ENCODE measurements around the gene FRMD4B.

Gene FRMD4B

GRCh38 chr3:69378112-69378802, 7.6 kb downstream of the FRMD4B start:
- Histone ChIP-seq H3K9me3 (ENCODE audit: insufficient read depth, low read depth, low read length) (no peaks in the 10 kb centered on the region), H3K27me3 (ENCODE audit: insufficient read depth, low read length) (no peaks in the 10 kb centered on the region), H3K27ac (ENCODE audit: low read length) (no peak overlapping the region), H3K9ac (ENCODE audit: low read depth, low read length) (no peak overlapping the region), H3K4me1 (ENCODE audit: insufficient read depth, low read length) (no peaks in the 10 kb centered on the region), H3K36me3 (ENCODE audit: insufficient read depth, low read depth, low read length) (no peaks in the 10 kb centered on the region), H3K4me3 (ENCODE audit: low read length) (no peak overlapping the region)

- H3K4me1 ChIP-seq (ENCODE audit: insufficient read depth, low read length), result no peaks in the 10 kb centered on the region
- H3K9ac ChIP-seq (ENCODE audit: low read depth, low read length), result no peak overlapping the region
- no peaks in the 10 kb centered on the region for H3K36me3 ChIP-seq (ENCODE audit: insufficient read depth, low read depth, low read length)
- no peak overlapping the region for H3K4me3 ChIP-seq (ENCODE audit: low read length)
- no peaks in the 10 kb centered on the region for H3K9me3 ChIP-seq (ENCODE audit: insufficient read depth, low read depth, low read length)
- H3K27me3 ChIP-seq (ENCODE audit: insufficient read depth, low read length), result no peaks in the 10 kb centered on the region
- H3K27ac ChIP-seq (ENCODE audit: low read length), result no peak overlapping the region
Measured at GRCh38 chr3:69377262-69377661, 8.6 kb downstream of the FRMD4B start.

- Histone ChIP-seq H3K27me3 (ENCODE audit: insufficient read depth, low read length) (no peaks in the 10 kb centered on the region), H3K4me1 (ENCODE audit: insufficient read depth, low read length) (no peaks in the 10 kb centered on the region), H3K9me3 (ENCODE audit: insufficient read depth, low read depth, low read length) (no peaks in the 10 kb centered on the region), H3K27ac (ENCODE audit: low read length) (no peak overlapping the region), H3K9ac (ENCODE audit: low read depth, low read length) (no peak overlapping the region), H3K4me3 (ENCODE audit: low read length) (no peak overlapping the region), H3K36me3 (ENCODE audit: insufficient read depth, low read depth, low read length) (no peaks in the 10 kb centered on the region)
Measured at GRCh38 chr3:69376731-69377130, 9.2 kb downstream of the FRMD4B start.

GRCh38 chr3:69371816-69372215, 14.1 kb downstream of the FRMD4B start:
- H3K27me3 ChIP-seq (ENCODE audit: insufficient read depth, low read length), result no peaks in the 10 kb centered on the region
- H3K36me3 ChIP-seq (ENCODE audit: insufficient read depth, low read depth, low read length), result no peaks in the 10 kb centered on the region
- H3K4me1 ChIP-seq (ENCODE audit: insufficient read depth, low read length), result no peaks in the 10 kb centered on the region
- no peak overlapping the region for H3K9ac ChIP-seq (ENCODE audit: low read depth, low read length)
- no peak overlapping the region for H3K27ac ChIP-seq (ENCODE audit: low read length)
- no peaks in the 10 kb centered on the region for H3K9me3 ChIP-seq (ENCODE audit: insufficient read depth, low read depth, low read length)
- H3K4me3 ChIP-seq (ENCODE audit: low read length), result no peak overlapping the region

GRCh38 chr3:69370901-69371301, 15.0 kb downstream of the FRMD4B start:
- no peak overlapping the region for H3K27ac ChIP-seq (ENCODE audit: low read length)
- no peak overlapping the region for H3K4me3 ChIP-seq (ENCODE audit: low read length)
- H3K9me3 ChIP-seq (ENCODE audit: insufficient read depth, low read depth, low read length), result no peaks in the 10 kb centered on the region
- H3K4me1 ChIP-seq (ENCODE audit: insufficient read depth, low read length), result no peaks in the 10 kb centered on the region
- no peaks in the 10 kb centered on the region for H3K27me3 ChIP-seq (ENCODE audit: insufficient read depth, low read length)
- no peak overlapping the region for H3K9ac ChIP-seq (ENCODE audit: low read depth, low read length)
- H3K36me3 ChIP-seq (ENCODE audit: insufficient read depth, low read depth, low read length), result no peaks in the 10 kb centered on the region

GRCh38 chr3:69370156-69370883, 15.6 kb downstream of the FRMD4B start:
- H3K27ac ChIP-seq (ENCODE audit: low read length), result no peak overlapping the region
- H3K9ac ChIP-seq (ENCODE audit: low read depth, low read length), result no peak overlapping the region
- no peaks in the 10 kb centered on the region for H3K27me3 ChIP-seq (ENCODE audit: insufficient read depth, low read length)
- no peak overlapping the region for H3K4me3 ChIP-seq (ENCODE audit: low read length)
- no peaks in the 10 kb centered on the region for H3K36me3 ChIP-seq (ENCODE audit: insufficient read depth, low read depth, low read length)
- no peaks in the 10 kb centered on the region for H3K4me1 ChIP-seq (ENCODE audit: insufficient read depth, low read length)
- H3K9me3 ChIP-seq (ENCODE audit: insufficient read depth, low read depth, low read length), result no peaks in the 10 kb centered on the region

- no peak overlapping the region for H3K9ac ChIP-seq (ENCODE audit: low read depth, low read length)
- H3K4me3 ChIP-seq (ENCODE audit: low read length), result no peak overlapping the region
- no peaks in the 10 kb centered on the region for H3K4me1 ChIP-seq (ENCODE audit: insufficient read depth, low read length)
- no peaks in the 10 kb centered on the region for H3K9me3 ChIP-seq (ENCODE audit: insufficient read depth, low read depth, low read length)
- H3K36me3 ChIP-seq (ENCODE audit: insufficient read depth, low read depth, low read length), result no peaks in the 10 kb centered on the region
- no peaks in the 10 kb centered on the region for H3K27me3 ChIP-seq (ENCODE audit: insufficient read depth, low read length)
- H3K27ac ChIP-seq (ENCODE audit: low read length), result no peak overlapping the region
Measured at GRCh38 chr3:69368129-69368741, 17.7 kb downstream of the FRMD4B start.

GRCh38 chr3:69367586-69367985, 18.3 kb downstream of the FRMD4B start:
- Histone ChIP-seq H3K9me3 (ENCODE audit: insufficient read depth, low read depth, low read length) (no peaks in the 10 kb centered on the region), H3K9ac (ENCODE audit: low read depth, low read length) (no peak overlapping the region), H3K36me3 (ENCODE audit: insufficient read depth, low read depth, low read length) (no peaks in the 10 kb centered on the region), H3K4me1 (ENCODE audit: insufficient read depth, low read length) (no peaks in the 10 kb centered on the region), H3K27ac (ENCODE audit: low read length) (no peak overlapping the region), H3K4me3 (ENCODE audit: low read length) (no peak overlapping the region), H3K27me3 (ENCODE audit: insufficient read depth, low read length) (no peaks in the 10 kb centered on the region)

- no peaks in the 10 kb centered on the region for H3K27me3 ChIP-seq (ENCODE audit: insufficient read depth, low read length)
- H3K4me1 ChIP-seq (ENCODE audit: insufficient read depth, low read length), result no peaks in the 10 kb centered on the region
- no peak overlapping the region for H3K9ac ChIP-seq (ENCODE audit: low read depth, low read length)
- no peak overlapping the region for H3K4me3 ChIP-seq (ENCODE audit: low read length)
- no peak overlapping the region for H3K27ac ChIP-seq (ENCODE audit: low read length)
- no peaks in the 10 kb centered on the region for H3K9me3 ChIP-seq (ENCODE audit: insufficient read depth, low read depth, low read length)
- H3K36me3 ChIP-seq (ENCODE audit: insufficient read depth, low read depth, low read length), result no peaks in the 10 kb centered on the region
Measured at GRCh38 chr3:69364354-69364753, 21.5 kb downstream of the FRMD4B start.

- no peaks in the 10 kb centered on the region for H3K9me3 ChIP-seq (ENCODE audit: insufficient read depth, low read depth, low read length)
- no peaks in the 10 kb centered on the region for H3K27me3 ChIP-seq (ENCODE audit: insufficient read depth, low read length)
- H3K4me1 ChIP-seq (ENCODE audit: insufficient read depth, low read length), result no peaks in the 10 kb centered on the region
- H3K36me3 ChIP-seq (ENCODE audit: insufficient read depth, low read depth, low read length), result no peaks in the 10 kb centered on the region
- no peak overlapping the region for H3K9ac ChIP-seq (ENCODE audit: low read depth, low read length)
- no peak overlapping the region for H3K27ac ChIP-seq (ENCODE audit: low read length)
- H3K4me3 ChIP-seq (ENCODE audit: low read length), result no peak overlapping the region
Measured at GRCh38 chr3:69360690-69361089, 25.2 kb downstream of the FRMD4B start.

- no peaks in the 10 kb centered on the region for H3K36me3 ChIP-seq (ENCODE audit: insufficient read depth, low read depth, low read length)
- H3K27ac ChIP-seq (ENCODE audit: low read length), result no peak overlapping the region
- H3K27me3 ChIP-seq (ENCODE audit: insufficient read depth, low read length), result no peaks in the 10 kb centered on the region
- no peak overlapping the region for H3K9ac ChIP-seq (ENCODE audit: low read depth, low read length)
- H3K4me3 ChIP-seq (ENCODE audit: low read length), result no peak overlapping the region
- H3K4me1 ChIP-seq (ENCODE audit: insufficient read depth, low read length), result no peaks in the 10 kb centered on the region
- no peaks in the 10 kb centered on the region for H3K9me3 ChIP-seq (ENCODE audit: insufficient read depth, low read depth, low read length)
Measured at GRCh38 chr3:69359916-69360315, 26.0 kb downstream of the FRMD4B start.

GRCh38 chr3:69359339-69359893, 26.5 kb downstream of the FRMD4B start:
- Histone ChIP-seq H3K4me1 (ENCODE audit: insufficient read depth, low read length) (no peaks in the 10 kb centered on the region), H3K36me3 (ENCODE audit: insufficient read depth, low read depth, low read length) (no peaks in the 10 kb centered on the region), H3K9me3 (ENCODE audit: insufficient read depth, low read depth, low read length) (no peaks in the 10 kb centered on the region), H3K27ac (ENCODE audit: low read length) (no peak overlapping the region), H3K9ac (ENCODE audit: low read depth, low read length) (no peak overlapping the region), H3K4me3 (ENCODE audit: low read length) (no peak overlapping the region), H3K27me3 (ENCODE audit: insufficient read depth, low read length) (no peaks in the 10 kb centered on the region)
